ENCODE data around the gene CERS5. TPM values are rescaled to one million over a fixed set of nuclear protein-coding genes. Genes with fewer than 3 reads are reported as not detected.
A peak's percentile ranks its signal among the peaks of the same experiment; 100 is the strongest.

The CERS5 gene
- total RNA-seq, 1 donor from 2014 or later: 9.4 TPM

GRCh38 chr12:50110127-50110761 is 56.9 kb downstream of the CERS5 start:
- ATAC-seq: peak; percentile 12
- peak; percentile 72 for DNase-seq
- intact Hi-C loops (cut with micrococcal nuclease): loop anchor here (10.0 kb wide), 1 partner anchor 55 kb away; the partner anchor contains the start of gene CERS5

GRCh38 chr12:50109319-50109718 is 57.9 kb downstream of the CERS5 start:
- DNase-seq: no peak
- intact Hi-C loops (cut with micrococcal nuclease): no loop called here
- ATAC-seq: no peak

- ATAC-seq (no peak), DNase-seq (no peak)
- intact Hi-C loops (cut with micrococcal nuclease): no loop called here
Observed at GRCh38 chr12:50107416-50108268, 59.5 kb downstream of the CERS5 start.

GRCh38 chr12:50106907-50107306 is 60.3 kb downstream of the CERS5 start:
- no peak for DNase-seq
- intact Hi-C loops (cut with micrococcal nuclease): no loop called here
- no peak for ATAC-seq

- DNase-seq (no peak), ATAC-seq (no peak)
- intact Hi-C loops (cut with micrococcal nuclease): no loop called here
Observed at GRCh38 chr12:50105913-50106450, 61.2 kb downstream of the CERS5 start.

GRCh38 chr12:50104417-50105366 is 62.5 kb downstream of the CERS5 start:
- intact Hi-C loops (cut with micrococcal nuclease): no loop called here
- DNase-seq: peak; percentile 50
- ATAC-seq: peak; percentile 5

- intact Hi-C loops (cut with micrococcal nuclease): no loop called here
- DNase-seq: peak; percentile 85
Observed at GRCh38 chr12:50103767-50104321, 63.3 kb downstream of the CERS5 start, which contains the start of gene GPD1. TSS of gene GPD1 (plus strand) at chr12:50104008. CDS start at chr12:50104051, 43 bp downstream.

GRCh38 chr12:50103351-50103750 is 63.8 kb downstream of the CERS5 start:
- ATAC-seq: no peak
- DNase-seq: no peak
- intact Hi-C loops (cut with micrococcal nuclease): no loop called here

More at GRCh38 chr12:50103767-50104321, 63.3 kb downstream of the CERS5 start, which contains the start of gene GPD1:
- peak; percentile 93 for ATAC-seq

GRCh38 chr12:50102646-50103309 is 64.4 kb downstream of the CERS5 start:
- no peak for DNase-seq
- intact Hi-C loops (cut with micrococcal nuclease): no loop called here
- ATAC-seq: peak; percentile 6

- DNase-seq (no peak), ATAC-seq (no peak)
- intact Hi-C loops (cut with micrococcal nuclease): no loop called here
Observed at GRCh38 chr12:50102131-50102531, 65.0 kb downstream of the CERS5 start.

GRCh38 chr12:50101663-50102062 is 65.5 kb downstream of the CERS5 start:
- ATAC-seq (no peak), DNase-seq (no peak)

GRCh38 chr12:50100561-50100960 is 66.6 kb downstream of the CERS5 start:
- intact Hi-C loops (cut with micrococcal nuclease): no loop called here
- DNase-seq: no peak
- no peak for ATAC-seq

More at GRCh38 chr12:50101663-50102062, 65.5 kb downstream of the CERS5 start:
- intact Hi-C loops (cut with micrococcal nuclease): no loop called here

GRCh38 chr12:50099302-50100008 is 67.7 kb downstream of the CERS5 start:
- ATAC-seq: peak; percentile 5
- DNase-seq: no peak
- intact Hi-C loops (cut with micrococcal nuclease): no loop called here

- intact Hi-C loops (cut with micrococcal nuclease): no loop called here
- ATAC-seq (no peak), DNase-seq (no peak)
Observed at GRCh38 chr12:50097952-50098351, 69.2 kb downstream of the CERS5 start.

GRCh38 chr12:50090391-50090790 is 76.8 kb downstream of the CERS5 start:
- ATAC-seq (no peak), DNase-seq (no peak)

GRCh38 chr12:50089730-50090129 is 77.4 kb downstream of the CERS5 start:
- intact Hi-C loops (cut with micrococcal nuclease): loop anchor here (5.0 kb wide), 1 partner anchor 88 kb away; no protein-coding TSS in a partner anchor
- ATAC-seq (no peak), DNase-seq (no peak)

More at GRCh38 chr12:50090391-50090790, 76.8 kb downstream of the CERS5 start:
- intact Hi-C loops (cut with micrococcal nuclease): no loop called here

- intact Hi-C loops (cut with micrococcal nuclease): loop anchor here (5.0 kb wide), 1 partner anchor 89 kb away; no protein-coding TSS in a partner anchor
- DNase-seq: no peak
- ATAC-seq: peak; percentile 8
Observed at GRCh38 chr12:50088577-50089335, 78.4 kb downstream of the CERS5 start.

Data from left ventricle myocardium superior (tissue), 1 donor.